ENCODE data around the gene SRGAP1. TPM values are rescaled to one million over a fixed set of nuclear protein-coding genes. Genes with fewer than 3 reads are reported as not detected.

Gene SRGAP1
- total and polyA plus RNA-seq, 9 of the 15 experiments (the other 6 are each of a cell fraction or from before 2014, with no cell fraction given): 0.01 to 0.13 (median 0.04) TPM; not detected in 3

GRCh38 chr12:63897931-63898330 is 53.4 kb downstream of the SRGAP1 start:
- no peaks in the 10 kb centered on the region for H3K9me1 ChIP-seq (ENCODE audit: control insufficient read depth, insufficient read depth, low read length)
- ChIA-PET CTCF (ENCODE audit: low intra/inter-chr PET ratio) (no interaction called here), POLR2A (interaction anchor here (1.7 kb wide), 1 partner anchor 9 kb away, joined by 6 read pairs; no protein-coding TSS in a partner anchor)
- in situ Hi-C loops (cut with MboI) (no loop called here), intact Hi-C loops (cut with micrococcal nuclease) (no loop called here)
- no peaks in the 10 kb centered on the region for H3K79me2 ChIP-seq (ENCODE audit: control insufficient read depth, insufficient read depth, low read length)
- no peak overlapping the region for H2AFZ ChIP-seq (ENCODE audit: low read depth, low read length)
- no peaks in the 10 kb centered on the region for H3K27me3 ChIP-seq (ENCODE audit: control insufficient read depth in 2 of 2, insufficient read depth in 2 of 2, low read length in 2 of 2)
- no TSS peak for BruUV-seq (replicated peaks)
- H3K4me1 ChIP-seq (replicated peaks in 1 of 2; ENCODE audit: control insufficient read depth in 2 of 2, insufficient read depth in 2 of 2, low read length in 2 of 2): no peaks in the 10 kb centered on the region; a peak in 1 of 5 replicates
- no peak overlapping the region for H3K4me2 ChIP-seq (ENCODE audit: insufficient read depth, low read length)
- no peaks in the 10 kb centered on the region for H4K20me1 ChIP-seq (replicated peaks; ENCODE audit: control insufficient read depth, insufficient read depth, low read length)
- H3K36me3 ChIP-seq (ENCODE audit: control insufficient read depth, insufficient read depth, low read length): no peaks in the 10 kb centered on the region
- peak; percentile 47; the same call in 1 of the 3 replicates for ATAC-seq
- no peak overlapping the region for H3K9ac ChIP-seq (ENCODE audit: insufficient read depth in 1 of 2, low read depth in 2 of 2, low read length in 2 of 2)
- H3K9me3 ChIP-seq (replicated peaks; ENCODE audit: control insufficient read depth, insufficient read depth, low read depth, low read length): no peaks in the 10 kb centered on the region
- H3K4me3 ChIP-seq: no peak overlapping the region
- WGBS (ENCODE audit: insufficient coverage, low coverage, missing lambda C conversion rate): 0% methylated on average over 2 of the region's 2 CpGs
- no peak overlapping the region for H3K27ac ChIP-seq (ENCODE audit: extremely low read depth, low read depth, low read length)
- DNase-seq (ENCODE audit: extremely low read depth in 1 of 4, low spot score in 3 of 4): peak in 2 of 4 experiments; percentile 9 to 18
- no peak for FAIRE-seq
- TF ChIP-seq ATF2 (CRISPR knock-in tag; IDR thresholded peaks at IDR 0.05): no peak
- no peak for TF ChIP-seq SUPT5H (IDR thresholded peaks at IDR 0.05)
- TF ChIP-seq SMARCA5 (IDR thresholded peaks at IDR 0.05): no peak
- no peak for TF ChIP-seq ZNF609 (CRISPR knock-in tag; IDR thresholded peaks at IDR 0.05; ENCODE audit: borderline replicate concordance)
- TF ChIP-seq GTF2E2 (tag; IDR thresholded peaks at IDR 0.05): no peak
- no peak for TF ChIP-seq CREB1 (IDR thresholded peaks at IDR 0.05)
- TF ChIP-seq CREB1 (CRISPR knock-in tag; IDR thresholded peaks at IDR 0.05): no peak
- no peak for TF ChIP-seq ZNF282 (CRISPR knock-in tag; IDR thresholded peaks at IDR 0.05)
- TF ChIP-seq TGIF2 (CRISPR knock-in tag; IDR thresholded peaks at IDR 0.05): no peak
- no peak for TF ChIP-seq ZNF699 (CRISPR knock-in tag; IDR thresholded peaks at IDR 0.05; ENCODE audit: insufficient replicate concordance)
- no peak for TF ChIP-seq ZBTB34 (CRISPR knock-in tag; IDR thresholded peaks at IDR 0.05)
- no peak for TF ChIP-seq ZBTB5 (IDR thresholded peaks at IDR 0.05)
- TF ChIP-seq NBN (IDR thresholded peaks at IDR 0.05; ENCODE audit: low read depth): no peak
- TF ChIP-seq TEAD4 (IDR thresholded peaks at IDR 0.05; ENCODE audit: low read length): peak; percentile 35; the same call in 1 of the 2 replicates
- TF ChIP-seq TEAD4 (CRISPR knock-in tag; IDR thresholded peaks at IDR 0.05; ENCODE audit: borderline replicate concordance): no peak

Measured in K562 (cell line).